GM23338 (cell line): ENCODE data around the gene CPA3.

Source experiments
- CREB1 ChIP-seq: fragments of 250-450 bp; sonication (Bioruptor Pico); IDR thresholded peaks from 2 replicates; pipeline ENCODE4 v1.5.0; 2020; ENCODE audit warnings: low read depth, mild to moderate bottlenecking, moderate library complexity
- CTCF ChIP-seq, 2 experiments: fragments of 200-600 bp in 1 of 2; sonication (generic) in 1 of 2; conservative IDR thresholded peaks; 2 replicates each; pipeline versions ENCODE4 v1.5.1 to v1.6.1; 2016 to 2017; ENCODE audit warnings: antibody characterized with exemption in 2 of 2, low read depth in 2 of 2, mild to moderate bottlenecking in 2 of 2, moderate library complexity in 1 of 2
- EZH2 ChIP-seq: fragments of 200-600 bp; sonication (generic); IDR thresholded peaks from one replicate; pipeline ENCODE4 v1.8.0; 2017; ENCODE audit warnings: antibody characterized with exemption, mild to moderate bottlenecking, low read depth; ENCODE audit not compliant: unreplicated experiment
- EZH2phosphoT487 ChIP-seq: fragments of 200-600 bp; sonication (generic); IDR thresholded peaks from one replicate; pipeline ENCODE4 v1.8.1; 2018; ENCODE audit warnings: antibody characterized with exemption; ENCODE audit not compliant: unreplicated experiment
- NANOG ChIP-seq: IDR thresholded peaks from 2 replicates; pipeline ENCODE4 v1.6.1; 2016; ENCODE audit warnings: antibody characterized with exemption, borderline replicate concordance
- POLR2AphosphoS5 ChIP-seq: IDR thresholded peaks from 2 replicates; pipeline ENCODE4 v1.6.1; 2016; ENCODE audit warnings: antibody characterized with exemption, low read depth
- REST ChIP-seq: IDR thresholded peaks from one replicate; pipeline ENCODE4 v1.6.1; 2018; ENCODE audit warnings: antibody characterized with exemption; ENCODE audit not compliant: unreplicated experiment
- ZNF114 ChIP-seq: fragments of 250-450 bp; sonication (Bioruptor Pico); IDR thresholded peaks from 2 replicates; pipeline ENCODE4 v1.5.0; 2020; ENCODE audit warnings: mild to moderate bottlenecking, moderate library complexity

- TF ChIP-seq NANOG (no peak), CTCF (conservative IDR thresholded peaks at IDR 0.05; ENCODE audit: low read depth in 2 of 2) (no peak), EZH2phosphoT487 (no peak), EZH2 (no peak), ZNF114 (CRISPR knock-in tag) (no peak), POLR2AphosphoS5 (no peak), REST (no peak), CREB1 (CRISPR knock-in tag) (no peak)
These were observed 60.7 kb downstream of the CPA3 start for GRCh38 chr3:148925845-148926244.
